Right cardiac atrium (tissue), 5 donors: ENCODE results near the gene LEO1. TPM values are rescaled to one million over a fixed set of nuclear protein-coding genes. Genes with fewer than 3 reads are reported as not detected.

ENCODE experiments used
- polyA plus RNA-seq: library from polyadenylated mRNA; stranded (reverse); fragments of 200-250 nt; gene quantifications from one replicate; pipeline ENCODE4 v1.2.3, GENCODE V29; 2013
- total RNA-seq, 4 donors: library from RNA; stranded (reverse); fragmentation: NEBNext Ultra II Directional; extraction: Animal tissue kit (Norgen Biotek cat#: 25700); gene quantifications; one replicate each; pipeline ENCODE4 v1.2.1, GENCODE V29; 2021
- donor health status: healthy with polysubstance abuse.
- donor health status: DM: no; HTN: yes; CAD: no.
- donor health status: DM: no; HTN: no; CAD: no.
- donor health status: DM: no; HTN: yes; CAD: no; lungs with severe emphysema.
- donor health status: DM: yes; HTN: yes; CAD: no.

The LEO1 gene
- total and polyA plus RNA-seq, 5 donors = 7.9 to 11.8 (median 10.8) TPM

Other genes with a start within 250 kb of the LEO1 start
- gene LYSMD2, start 234.1 kb downstream of the LEO1 start, total RNA-seq = 1 to 10 TPM; 6.5 to 7.6 (median 6.7) TPM
- 7.8 TPM for gene LYSMD2, start 234.1 kb downstream of the LEO1 start, polyA plus RNA-seq
- gene TMOD2, start 220.2 kb downstream of the LEO1 start, total RNA-seq = 10 to 100 TPM in 3 of 4 donors, 1 to 10 TPM in 1; 9.4 to 17.8 (median 14.0) TPM
- gene TMOD2, start 220.2 kb downstream of the LEO1 start, polyA plus RNA-seq = 3.6 TPM
- 10 to 100 TPM; 23.1 to 29.8 (median 25.5) TPM for gene TMOD3, start 142.1 kb downstream of the LEO1 start, total RNA-seq
- gene TMOD3, start 142.1 kb downstream of the LEO1 start, polyA plus RNA-seq = 31.4 TPM
- gene MAPK6, start 47.4 kb upstream of the LEO1 start, total RNA-seq = 10 to 100 TPM; 18.4 to 22.3 (median 19.6) TPM
- gene MAPK6, start 47.4 kb upstream of the LEO1 start, polyA plus RNA-seq = 6.1 TPM
- gene BCL2L10, start 141.0 kb upstream of the LEO1 start, total RNA-seq = not detected
- gene BCL2L10, start 141.0 kb upstream of the LEO1 start, polyA plus RNA-seq = 0.11 TPM
- 10 to 100 TPM; 35.8 to 50.9 (median 37.2) TPM for gene GNB5, start 219.6 kb upstream of the LEO1 start, total RNA-seq
- 19.5 TPM for gene GNB5, start 219.6 kb upstream of the LEO1 start, polyA plus RNA-seq